SK-N-SH (cell line): Measurements from ENCODE around the gene KLF15. TPM values are rescaled to one million over a fixed set of nuclear protein-coding genes. Genes with fewer than 3 reads are reported as not detected.

ENCODE experiments used
- CTCF ChIA-PET: fragments of 300-600, 350-600 bp; formaldehyde crosslinking; extraction: SDS; loops from one replicate; lab custom pipeline; 2021; lab: Yijun Ruan, JAX
- POLR2A ChIA-PET: fragments of 350-600 bp; sonication (Branson Sonifier 250); formaldehyde crosslinking; extraction: SDS; loops from one replicate; lab custom pipeline; 2020; ENCODE audit warnings: antibody characterized with exemption, inconsistent platforms; lab: Yijun Ruan, JAX
- DNase-seq: peaks from one replicate; pipeline ENCODE4 v3.0.0; 2012
- H2AFZ ChIP-seq: fragments of 200-600 bp; sonication (generic); 2 replicates; pipeline ENCODE4 v1.8.1; 2016; ENCODE audit warnings: antibody characterized with exemption, mild to moderate bottlenecking, low read depth
- H3F3A ChIP-seq: fragments of 200-600 bp; sonication (generic); replicated peaks from 2 replicates; pipeline ENCODE3; 2016; ENCODE audit warnings: antibody characterized with exemption, mild to moderate bottlenecking; ENCODE audit not compliant: insufficient read depth
- H3K27ac ChIP-seq, 2 experiments: fragments of 200-500 bp in 1 of 2; fragments of 200-600 bp in 1 of 2; sonication (Bioruptor generic) in 1 of 2; sonication (generic), shearing (Covaris generic) in 1 of 2; 2 replicates each; pipeline versions ENCODE4 v1.5.1 to v1.6.1; 2014 to 2016; ENCODE audit warnings: low read depth in 2 of 2, inconsistent platforms in 1 of 2, low read length in 1 of 2, mild to moderate bottlenecking in 1 of 2, mixed read lengths in 1 of 2
- H3K27me3 ChIP-seq: fragments of 200-600 bp; sonication (generic), shearing (Covaris generic); 2 replicates; pipeline ENCODE4 v1.6.1; 2016; ENCODE audit warnings: mixed run types; ENCODE audit not compliant: insufficient read depth
- H3K36me3 ChIP-seq, 2 experiments: fragments of 200-500 bp in 1 of 2; fragments of 200-600 bp in 1 of 2; sonication (Bioruptor generic) in 1 of 2; sonication (generic) in 1 of 2; replicated peaks in 1 of 2; 2 replicates each; pipeline versions ENCODE3 to v1.5.1; 2014 to 2016; ENCODE audit warnings: low read length in 1 of 2, mild to moderate bottlenecking in 1 of 2; ENCODE audit not compliant: insufficient read depth in 2 of 2, control insufficient read depth in 1 of 2
- H3K4me1 ChIP-seq, 2 experiments: fragments of 200-500 bp in 1 of 2; fragments of 200-600 bp in 1 of 2; sonication (Bioruptor generic) in 1 of 2; sonication (generic), shearing (Covaris generic) in 1 of 2; 2 replicates each; pipeline versions ENCODE4 v1.5.1 to v1.6.1; 2014 to 2016; ENCODE audit warnings: low read depth in 1 of 2, low read length in 1 of 2, mixed run types in 1 of 2; ENCODE audit not compliant: insufficient read depth in 2 of 2, control insufficient read depth in 1 of 2
- H3K4me2 ChIP-seq: fragments of 200-600 bp; sonication (generic), shearing (Covaris generic); 2 replicates; pipeline ENCODE4 v1.6.1; 2017; ENCODE audit warnings: mixed run types
- H3K4me3 ChIP-seq, 2 experiments: fragments of 200-500 bp in 1 of 2; fragments of 200-600 bp in 1 of 2; sonication (Bioruptor generic) in 1 of 2; sonication (generic), shearing (Covaris generic) in 1 of 2; 2 replicates each; pipeline versions ENCODE4 v1.5.1 to v1.8.1; 2014 to 2016; ENCODE audit warnings: low read depth in 2 of 2, inconsistent platforms in 1 of 2, low read length in 1 of 2, mild to moderate bottlenecking in 1 of 2, mixed read lengths in 1 of 2, moderate library complexity in 1 of 2
- H3K79me2 ChIP-seq: fragments of 200-600 bp; sonication (generic); 2 replicates; pipeline ENCODE4 v1.8.1; 2017; ENCODE audit warnings: mild to moderate bottlenecking; ENCODE audit not compliant: insufficient read depth
- H3K9ac ChIP-seq: fragments of 200-600 bp; sonication (generic); 2 replicates; pipeline ENCODE4 v1.6.1; 2017; ENCODE audit warnings: mixed run types
- H3K9me2 ChIP-seq: fragments of 200-600 bp; sonication (generic); 2 replicates; pipeline ENCODE4 v1.6.1; 2017; ENCODE audit warnings: mixed run types
- H3K9me3 ChIP-seq: fragments of 200-600 bp; sonication (generic); 2 replicates; pipeline ENCODE4 v1.6.1; 2017; ENCODE audit warnings: mixed run types, mild to moderate bottlenecking, moderate library complexity
- H4K20me1 ChIP-seq: fragments of 200-600 bp; sonication (generic); 2 replicates; pipeline ENCODE4 v1.6.1; 2017; ENCODE audit warnings: mild to moderate bottlenecking, mixed run types; ENCODE audit not compliant: insufficient read depth
- FOXJ3 ChIP-seq: sonication (generic); formaldehyde crosslinking; IDR thresholded peaks from 2 replicates; pipeline ENCODE4 v1.5.1; 2020; ENCODE audit warnings: mild to moderate bottlenecking, missing genetic modification reagents
- GABPA ChIP-seq: IDR thresholded peaks from 2 replicates; pipeline ENCODE4 v1.4.0; 2012; ENCODE audit warnings: low read depth, mild to moderate bottlenecking
- GATA2 ChIP-seq: sonication (generic); formaldehyde crosslinking; IDR thresholded peaks from 2 replicates; pipeline ENCODE4 v1.5.0; 2020; ENCODE audit warnings: mild to moderate bottlenecking, missing genetic modification reagents
- MXI1 ChIP-seq: IDR thresholded peaks from 2 replicates; pipeline ENCODE4 v1.6.1; 2012; ENCODE audit warnings: mild to moderate bottlenecking, low read depth, low read length, improper control_type of control experiment
- NRF1 ChIP-seq: IDR thresholded peaks from 2 replicates; pipeline ENCODE4 v1.6.1; 2012; ENCODE audit warnings: low read depth, mild to moderate bottlenecking, low read length
- POLR2AphosphoS5 ChIP-seq: IDR thresholded peaks from 2 replicates; pipeline ENCODE4 v1.6.1; 2012; ENCODE audit warnings: low read depth, low read length
- RAD21 ChIP-seq: IDR thresholded peaks from 2 replicates; pipeline ENCODE4 v1.6.1; 2012; ENCODE audit warnings: mild to moderate bottlenecking, low read length
- RCOR1 ChIP-seq: fragments of 150-350 bp; IDR thresholded peaks from 2 replicates; pipeline ENCODE4 v1.6.1; 2017; ENCODE audit warnings: antibody characterized with exemption, low read length
- WGBS: methylation state at CpG from one replicate; pipeline ENCODE4 v1.1.6; 2017; ENCODE audit warnings: low lambda C conversion rate; 5-methylcytosine and 5-hydroxymethylcytosine counted together
- polyA plus RNA-seq, 3 experiments: library from polyadenylated mRNA; depleted of rRNA; stranded (reverse); fragments of >200 nt; gene quantifications; 2 replicates each; pipeline ENCODE4 v1.2.3, GENCODE V29; 2012
- TF ChIP-seq, protein P1 (sequence below): fragments of 150-350 bp; IDR thresholded peaks from 2 replicates; pipeline ENCODE4 v1.6.1; 2016; ENCODE audit warnings: mild to moderate bottlenecking, low read depth, low read length
- TF ChIP-seq, protein P2 (sequence below): IDR thresholded peaks from 2 replicates; pipeline ENCODE4; 2012
- TF ChIP-seq, protein P3 (sequence below): IDR thresholded peaks from 2 replicates; pipeline ENCODE4 v1.4.0; 2012; ENCODE audit warnings: low read depth

KLF15 gene
- polyA plus RNA-seq, 1 of the 3 experiments (the other 2 are of a cell fraction): 0.28 TPM

DNA sequence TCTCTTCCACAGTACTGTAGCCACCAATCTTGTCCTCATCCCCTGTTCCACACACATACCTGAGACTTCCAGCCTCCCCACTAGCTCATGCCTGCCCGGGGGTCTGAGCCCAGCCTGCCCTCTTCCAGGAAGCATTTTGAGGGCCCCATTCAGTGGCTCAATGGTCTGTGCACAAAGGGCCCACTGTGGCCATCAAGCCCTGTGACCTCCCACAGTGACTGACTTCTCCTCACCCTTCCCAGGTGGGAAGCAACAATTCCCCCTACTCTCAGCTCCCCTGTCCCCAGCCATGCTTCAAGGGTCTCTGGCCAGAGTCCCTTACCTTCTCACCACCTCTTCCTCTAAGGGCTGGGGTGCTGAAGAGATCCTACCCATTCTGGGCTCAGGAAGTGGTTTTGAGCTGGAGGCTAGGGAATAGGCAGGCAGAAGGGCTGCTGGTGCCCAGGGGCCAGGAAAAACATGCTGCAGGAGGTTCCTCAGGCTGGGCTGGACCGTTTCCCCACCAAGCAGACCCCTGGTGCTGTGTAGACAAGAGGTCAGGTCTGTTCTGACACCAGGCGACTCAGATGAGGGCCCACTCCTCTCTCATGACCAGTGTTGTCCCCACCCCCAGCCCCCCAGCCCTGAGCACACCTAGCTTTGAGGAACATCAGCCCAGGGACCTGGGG is 3.0 kb upstream of the KLF15 start (continued):
- TF ChIP-seq, protein P1, sequence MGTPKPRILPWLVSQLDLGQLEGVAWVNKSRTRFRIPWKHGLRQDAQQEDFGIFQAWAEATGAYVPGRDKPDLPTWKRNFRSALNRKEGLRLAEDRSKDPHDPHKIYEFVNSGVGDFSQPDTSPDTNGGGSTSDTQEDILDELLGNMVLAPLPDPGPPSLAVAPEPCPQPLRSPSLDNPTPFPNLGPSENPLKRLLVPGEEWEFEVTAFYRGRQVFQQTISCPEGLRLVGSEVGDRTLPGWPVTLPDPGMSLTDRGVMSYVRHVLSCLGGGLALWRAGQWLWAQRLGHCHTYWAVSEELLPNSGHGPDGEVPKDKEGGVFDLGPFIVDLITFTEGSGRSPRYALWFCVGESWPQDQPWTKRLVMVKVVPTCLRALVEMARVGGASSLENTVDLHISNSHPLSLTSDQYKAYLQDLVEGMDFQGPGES: no peak
- TF ChIP-seq NRF1: no peak
- TF ChIP-seq, all 33 proteins: peak for 0

DNA sequence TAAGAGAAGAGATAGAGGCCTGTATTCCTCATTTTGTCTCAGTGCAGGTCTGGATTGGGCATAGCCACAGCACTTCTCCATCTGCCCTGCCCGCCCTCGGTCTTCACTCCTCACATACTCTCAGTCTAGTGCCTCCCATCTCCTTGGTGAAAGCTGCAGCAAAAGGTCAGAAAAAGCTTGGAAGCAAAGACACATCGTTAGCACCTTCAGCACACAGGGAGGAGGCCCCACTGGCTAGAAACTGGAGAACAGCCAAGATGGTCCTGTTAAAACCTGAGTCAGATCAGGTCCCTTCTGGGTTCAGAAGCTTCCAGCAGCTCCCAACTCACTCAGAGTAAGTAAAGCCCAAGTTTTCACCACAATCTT is 1.6 kb upstream of the KLF15 start:
- peaks cover 0 to 21% of the 10 kb centered on the region in 2 experiments; a peak in 1 of 4 replicates for H3K4me1 ChIP-seq
- WGBS: 75% methylated on average over 3 of the region's 3 CpGs
- H3K36me3 ChIP-seq: no peaks in the 10 kb centered on the region
- H2AFZ ChIP-seq: no peak overlapping the region
- H3K27me3 ChIP-seq: peaks cover 50% of the 10 kb centered on the region
- no peaks in the 10 kb centered on the region for H3K9me2 ChIP-seq
- DNase-seq: no peak
- no peaks in the 10 kb centered on the region for H3K9me3 ChIP-seq
- no peak overlapping the region for H3K27ac ChIP-seq
- TF ChIP-seq GATA2 (CRISPR knock-in tag) (no peak), RAD21 (no peak), POLR2AphosphoS5 (no peak), FOXJ3 (no peak), MXI1 (no peak), RCOR1 (no peak)
- TF ChIP-seq, protein P2, sequence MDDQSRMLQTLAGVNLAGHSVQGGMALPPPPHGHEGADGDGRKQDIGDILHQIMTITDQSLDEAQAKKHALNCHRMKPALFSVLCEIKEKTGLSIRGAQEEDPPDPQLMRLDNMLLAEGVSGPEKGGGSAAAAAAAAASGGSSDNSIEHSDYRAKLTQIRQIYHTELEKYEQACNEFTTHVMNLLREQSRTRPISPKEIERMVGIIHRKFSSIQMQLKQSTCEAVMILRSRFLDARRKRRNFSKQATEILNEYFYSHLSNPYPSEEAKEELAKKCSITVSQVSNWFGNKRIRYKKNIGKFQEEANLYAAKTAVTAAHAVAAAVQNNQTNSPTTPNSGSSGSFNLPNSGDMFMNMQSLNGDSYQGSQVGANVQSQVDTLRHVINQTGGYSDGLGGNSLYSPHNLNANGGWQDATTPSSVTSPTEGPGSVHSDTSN: no peak
- H3F3A ChIP-seq: no peaks in the 10 kb centered on the region
- CTCF ChIA-PET: interaction anchor here (1.2 to 1.4 kb wide), 2 partner anchors 30 to 31 kb away, joined by 3 to 4 read pairs; no protein-coding TSS in a partner anchor
- no peak overlapping the region for H3K9ac ChIP-seq
- H4K20me1 ChIP-seq: no peaks in the 10 kb centered on the region
- no peaks in the 10 kb centered on the region for H3K79me2 ChIP-seq
- H3K4me3 ChIP-seq: no peak overlapping the region
- H3K4me2 ChIP-seq: no peak overlapping the region
- POLR2A ChIA-PET: interaction anchor here (0.6 kb wide), 1 partner anchor 9 kb away, joined by 3 read pairs; no protein-coding TSS in a partner anchor

DNA sequence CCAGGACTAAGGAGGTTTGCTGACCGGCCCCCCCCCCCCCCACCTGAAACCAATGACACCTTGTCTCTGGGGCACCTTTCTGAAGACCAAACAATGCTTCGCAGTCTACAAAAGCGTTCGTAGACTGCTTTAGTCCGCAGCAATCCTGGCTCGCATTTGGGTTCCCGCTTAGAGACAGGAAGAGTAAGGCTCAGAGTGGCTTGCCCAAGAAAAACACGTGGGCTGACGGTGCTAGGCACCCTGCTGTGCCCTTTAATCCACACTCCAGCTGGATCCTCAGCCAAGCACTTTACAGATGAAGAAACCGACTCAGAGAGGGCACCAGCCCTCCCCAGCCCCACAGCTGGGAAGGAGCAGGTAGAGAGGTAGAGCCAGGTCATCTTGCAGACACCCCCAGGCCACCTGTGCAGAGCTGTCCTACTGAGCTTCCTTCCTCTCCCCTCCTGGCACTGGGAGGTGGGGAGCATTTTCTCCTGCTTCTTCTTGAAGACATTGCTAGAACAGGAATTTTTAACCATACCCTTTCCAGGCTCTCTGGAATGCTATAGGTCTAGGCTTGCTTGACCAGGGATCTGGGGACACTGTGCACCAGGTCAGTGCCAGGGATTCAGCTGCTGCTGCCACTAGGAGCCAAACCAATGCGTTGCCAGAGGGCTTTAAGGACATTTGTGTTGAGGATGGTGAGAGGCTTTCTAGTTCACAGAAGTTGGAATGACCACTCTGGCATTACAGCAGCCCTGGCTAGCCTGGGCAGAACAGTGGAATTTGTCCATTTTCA is 1.0 kb upstream of the KLF15 start:
- Histone ChIP-seq H3K36me3 (no peaks in the 10 kb centered on the region), H3K9me2 (no peaks in the 10 kb centered on the region), H3F3A (no peaks in the 10 kb centered on the region), H3K79me2 (no peaks in the 10 kb centered on the region), H3K4me1 (peaks cover 0 to 21% of the 10 kb centered on the region in 2 experiments; a peak in 1 of 4 replicates)
- no peak for TF ChIP-seq GABPA
- TF ChIP-seq MXI1: 0 out of 2 replicates have a peak, but pooled peaks have one; percentile 32
- TF ChIP-seq, protein P3, sequence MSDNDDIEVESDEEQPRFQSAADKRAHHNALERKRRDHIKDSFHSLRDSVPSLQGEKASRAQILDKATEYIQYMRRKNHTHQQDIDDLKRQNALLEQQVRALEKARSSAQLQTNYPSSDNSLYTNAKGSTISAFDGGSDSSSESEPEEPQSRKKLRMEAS: no peak
- TF ChIP-seq, all 33 proteins: peak for 1
- ChIA-PET POLR2A (interaction anchor here (0.6 kb wide), 1 partner anchor 8 kb away, joined by 3 read pairs; no protein-coding TSS in a partner anchor), CTCF (interaction anchor here (1.2 to 1.4 kb wide), 3 partner anchors 10 to 32 kb away, joined by 3 to 5 read pairs (median 4); no protein-coding TSS in a partner anchor)
- Histone ChIP-seq H3K9ac (no peak overlapping the region), H4K20me1 (no peaks in the 10 kb centered on the region), H3K4me2 (peak overlapping the region; percentile 98), H3K4me3 (peak overlapping the region; percentile 58 to 73), H3K27me3 (peaks cover 50% of the 10 kb centered on the region), H3K9me3 (no peaks in the 10 kb centered on the region), H3K27ac (no peak overlapping the region), H2AFZ (no peak overlapping the region)
- WGBS: 23% methylated on average over 6 of the region's 11 CpGs
- no peak for DNase-seq
